Fibroblast of pulmonary artery (primary cell): ENCODE data around the gene NEURL1.

ENCODE experiments used
- DNase-seq: peaks from one replicate; pipeline ENCODE4 v3.0.0-alpha.2; 2010; ENCODE audit warnings: low read depth
- H3K4me3 ChIP-seq: replicated peaks from 2 replicates; pipeline ENCODE4 v1.5.1; 2011; ENCODE audit warnings: low read depth, mild to moderate bottlenecking, control low read depth, low read length, moderate library complexity
- TF ChIP-seq, protein P1 (sequence below): IDR thresholded peaks from 2 replicates; pipeline ENCODE4 v1.5.1; 2011; ENCODE audit warnings: mild to moderate bottlenecking, control low read depth, low read length, inconsistent platforms; ENCODE audit errors: missing control alignments

Gene NEURL1

DNA sequence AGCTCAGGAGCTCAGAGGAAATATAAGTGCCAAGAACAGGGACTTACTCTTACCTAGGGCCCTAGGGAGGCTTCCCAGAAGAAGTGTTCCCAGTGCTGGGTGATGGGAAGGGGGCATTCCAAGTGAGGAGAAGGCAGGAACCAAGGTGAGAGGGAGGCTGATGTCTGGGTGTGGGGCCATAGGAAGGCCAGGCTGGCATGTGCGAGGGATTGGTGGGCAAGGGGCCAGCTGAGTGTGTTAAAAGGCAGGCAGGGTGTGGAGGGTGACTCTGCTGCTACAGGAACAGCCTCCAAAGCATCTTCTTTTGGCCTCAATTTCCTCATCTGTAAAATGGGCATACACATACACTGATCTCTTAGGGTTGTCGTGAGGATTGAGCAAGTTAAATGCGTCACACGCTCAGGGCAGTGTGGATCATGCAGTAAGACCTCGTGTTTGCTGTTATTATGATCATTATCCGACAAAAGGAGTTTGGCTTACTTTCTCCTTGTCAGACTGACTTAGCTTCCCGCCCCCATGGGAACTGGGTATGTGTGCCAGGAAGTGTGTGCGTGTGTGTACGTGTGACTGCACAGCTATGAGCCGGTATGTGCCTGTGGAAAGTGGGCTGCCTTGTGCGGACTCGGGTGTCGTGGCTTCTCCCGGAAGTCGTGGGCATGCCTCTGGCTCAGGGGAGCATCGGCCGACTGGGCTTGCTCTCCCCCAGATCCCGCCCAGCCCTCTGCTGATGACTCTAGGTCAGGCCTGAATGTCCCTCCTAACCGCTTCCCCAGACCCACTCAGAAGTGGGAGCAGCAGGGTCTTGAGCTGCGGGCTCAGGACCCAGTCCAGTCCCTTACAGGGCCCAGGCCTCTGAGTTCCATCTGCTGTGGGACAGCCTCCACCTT, 59.6 kb downstream of the NEURL1 start:
- TF ChIP-seq, protein P1, sequence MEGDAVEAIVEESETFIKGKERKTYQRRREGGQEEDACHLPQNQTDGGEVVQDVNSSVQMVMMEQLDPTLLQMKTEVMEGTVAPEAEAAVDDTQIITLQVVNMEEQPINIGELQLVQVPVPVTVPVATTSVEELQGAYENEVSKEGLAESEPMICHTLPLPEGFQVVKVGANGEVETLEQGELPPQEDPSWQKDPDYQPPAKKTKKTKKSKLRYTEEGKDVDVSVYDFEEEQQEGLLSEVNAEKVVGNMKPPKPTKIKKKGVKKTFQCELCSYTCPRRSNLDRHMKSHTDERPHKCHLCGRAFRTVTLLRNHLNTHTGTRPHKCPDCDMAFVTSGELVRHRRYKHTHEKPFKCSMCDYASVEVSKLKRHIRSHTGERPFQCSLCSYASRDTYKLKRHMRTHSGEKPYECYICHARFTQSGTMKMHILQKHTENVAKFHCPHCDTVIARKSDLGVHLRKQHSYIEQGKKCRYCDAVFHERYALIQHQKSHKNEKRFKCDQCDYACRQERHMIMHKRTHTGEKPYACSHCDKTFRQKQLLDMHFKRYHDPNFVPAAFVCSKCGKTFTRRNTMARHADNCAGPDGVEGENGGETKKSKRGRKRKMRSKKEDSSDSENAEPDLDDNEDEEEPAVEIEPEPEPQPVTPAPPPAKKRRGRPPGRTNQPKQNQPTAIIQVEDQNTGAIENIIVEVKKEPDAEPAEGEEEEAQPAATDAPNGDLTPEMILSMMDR = no peak
- DNase-seq = no peak
- H3K4me3 ChIP-seq = no peak overlapping the region

DNA sequence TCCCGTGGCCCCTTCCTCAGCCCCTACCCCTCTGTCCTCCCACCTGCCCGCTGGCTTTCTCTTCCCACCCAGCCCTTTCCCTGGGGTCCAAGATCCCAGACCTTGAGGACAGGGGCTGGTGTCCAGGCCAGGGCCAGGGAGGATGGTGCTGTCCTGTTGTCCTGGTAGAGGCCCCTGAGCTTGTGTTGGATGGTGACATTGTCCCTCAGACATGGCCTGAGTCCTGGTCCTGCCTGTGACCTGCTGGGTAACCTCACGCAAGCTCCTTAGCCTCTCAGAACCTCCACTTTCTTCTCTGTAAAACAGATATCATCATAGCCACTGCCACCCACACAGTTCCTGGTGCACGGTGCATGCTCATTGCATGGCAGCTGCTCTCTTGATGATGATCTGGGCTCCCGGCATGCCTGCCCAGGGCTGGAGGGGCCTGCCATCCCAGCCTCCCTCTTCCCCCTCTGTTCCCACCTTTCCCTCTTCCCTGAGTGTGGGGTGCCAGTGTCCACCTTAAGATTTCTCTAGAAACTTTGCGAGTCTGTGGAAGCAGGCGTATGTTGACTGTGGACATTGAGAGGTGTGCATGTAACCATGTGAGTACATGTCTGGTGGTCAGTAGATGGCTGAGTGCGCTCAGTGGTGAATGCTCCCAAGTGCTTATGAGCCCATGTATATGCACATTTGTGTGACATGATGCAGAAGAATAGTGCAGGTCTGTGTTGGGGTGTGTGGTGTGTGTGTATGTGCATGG, 60.4 kb downstream of the NEURL1 start:
- TF ChIP-seq, protein P1 = no peak
- no peak overlapping the region for H3K4me3 ChIP-seq
- no peak for DNase-seq

DNA sequence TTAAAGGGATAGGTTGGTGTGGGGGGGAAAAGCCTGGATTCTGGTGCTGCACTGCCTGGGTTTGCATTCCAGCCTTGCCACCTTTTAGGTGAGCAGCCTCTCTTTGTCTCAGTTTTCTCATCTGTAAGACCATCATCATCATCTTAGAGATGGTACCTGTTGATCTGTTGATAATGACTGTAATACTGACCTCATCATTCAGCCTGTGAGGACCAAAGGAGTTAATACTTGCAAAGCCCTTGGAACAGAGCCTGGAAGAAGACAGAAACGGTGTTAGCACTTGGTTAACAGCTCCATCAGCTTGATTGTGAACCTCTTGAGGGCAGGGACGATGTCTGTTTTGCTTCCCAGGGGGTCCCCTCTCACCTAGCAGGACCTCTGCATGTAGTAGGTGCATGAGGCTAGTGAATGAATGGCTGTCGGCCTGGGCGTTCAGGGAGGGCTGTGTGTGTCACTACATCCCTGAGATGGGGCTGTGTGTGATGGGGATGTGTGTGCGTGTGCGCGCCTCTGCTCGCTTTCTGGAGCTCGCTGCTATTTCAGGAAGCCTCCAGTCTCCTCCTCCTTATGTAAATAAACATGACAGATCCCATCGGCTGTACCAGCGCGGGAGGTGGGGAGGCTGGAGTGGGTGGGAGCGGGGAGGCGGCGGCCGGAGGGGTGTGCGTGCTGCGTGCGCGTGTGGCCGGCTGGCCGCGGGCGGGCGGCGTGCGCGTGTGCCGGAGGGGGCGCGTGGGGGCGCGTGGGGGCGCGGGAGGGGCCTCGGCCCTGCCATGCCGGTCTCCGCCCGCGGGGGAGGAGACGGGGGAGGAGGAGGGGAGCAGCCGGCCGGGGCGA, 61.2 kb downstream of the NEURL1 start:
- TF ChIP-seq, protein P1 = no peak
- peak; percentile 55 for DNase-seq

DNA sequence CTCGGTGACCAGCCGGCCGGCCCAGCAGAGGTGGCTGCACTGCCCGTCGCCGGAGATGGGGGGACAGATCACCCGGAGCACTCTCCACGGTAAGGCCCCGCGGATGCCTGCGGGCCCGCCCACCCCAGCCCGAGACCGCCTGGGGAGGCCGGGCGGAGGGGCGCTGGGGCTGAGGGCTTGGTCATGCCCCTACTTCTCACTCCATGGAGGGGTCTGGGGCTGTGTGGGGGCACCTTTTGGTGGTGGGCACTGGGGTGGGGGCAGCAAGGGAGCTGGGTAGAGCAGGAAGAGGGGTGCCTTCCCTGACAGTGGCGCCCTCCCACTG, 61.8 kb downstream of the NEURL1 start:
- no peak for DNase-seq
- H3K4me3 ChIP-seq = peak overlapping the region; percentile 24

More for the DNA sequence above, 61.2 kb downstream of the NEURL1 start:
- H3K4me3 ChIP-seq = peak overlapping the region; percentile 24

DNA sequence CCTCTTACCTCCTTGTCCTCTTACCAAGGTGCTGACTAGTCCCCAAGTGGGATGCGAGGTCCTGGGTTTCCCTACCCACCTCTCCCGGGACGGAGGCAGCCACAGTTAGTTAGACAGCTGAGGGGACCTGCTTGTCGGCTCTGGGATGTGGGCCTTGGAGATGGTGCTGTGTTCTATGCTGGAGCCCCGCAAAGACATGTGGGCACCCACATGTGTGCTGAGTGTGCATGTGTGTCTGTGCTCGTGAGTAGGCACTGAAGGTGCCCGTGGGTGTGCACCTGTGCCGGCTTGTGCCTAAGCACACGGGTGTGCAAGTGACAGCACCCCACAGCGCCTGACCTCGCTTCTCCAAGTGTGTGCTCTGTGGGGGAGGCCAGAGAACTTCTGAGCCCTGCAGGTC, 62.2 kb downstream of the NEURL1 start:
- no peak overlapping the region for H3K4me3 ChIP-seq
- DNase-seq = no peak
- TF ChIP-seq, protein P1 = no peak

More for the DNA sequence above, 61.8 kb downstream of the NEURL1 start:
- TF ChIP-seq, protein P1 = no peak

DNA sequence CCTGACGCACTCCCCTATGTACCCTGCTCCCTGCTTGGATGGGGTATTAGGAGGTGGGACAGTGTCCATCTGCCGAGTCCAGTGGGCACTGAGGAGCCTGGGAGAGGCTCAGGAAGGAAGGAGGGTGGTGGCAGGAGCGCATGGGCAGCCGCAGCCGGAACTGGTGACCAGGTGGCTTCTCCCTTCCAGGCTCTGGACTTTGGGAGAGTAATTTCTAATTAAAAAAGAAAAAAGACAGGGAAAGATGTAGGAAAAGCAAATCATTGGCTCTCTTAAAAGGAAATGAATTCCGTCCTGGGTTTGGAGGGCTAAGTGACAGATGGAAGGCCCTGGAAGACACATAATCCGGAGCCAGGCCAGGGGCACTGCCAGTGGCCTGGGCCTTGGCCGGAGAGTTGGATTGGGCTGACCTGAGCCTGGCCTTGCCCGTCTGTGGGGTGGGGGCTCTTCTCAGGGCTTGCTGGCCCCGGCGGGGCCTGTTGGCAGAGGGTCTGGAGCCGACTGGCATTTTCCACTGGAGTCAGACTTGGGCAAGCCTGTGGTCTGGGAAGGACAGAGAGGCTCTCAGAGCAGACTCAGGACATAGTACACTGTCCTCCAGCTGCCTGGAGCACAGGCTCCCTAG, 63.0 kb downstream of the NEURL1 start:
- DNase-seq = no peak
- no peak overlapping the region for H3K4me3 ChIP-seq
- TF ChIP-seq, protein P1 = no peak
